CD4-positive, alpha-beta T cell (primary cell): ENCODE measurements around the gene TIAM1. TPM values are rescaled to one million over a fixed set of nuclear protein-coding genes. Genes with fewer than 3 reads are reported as not detected.

Experiments used
- ATAC-seq: fragments of 200-7000 bp; cut with Tn5 transposase; one replicate; pipeline ENCODE4 v1.10.0; 2022; ENCODE audit warnings: mild to moderate bottlenecking; ENCODE audit not compliant: poor library complexity
- CTCF ChIA-PET: fragments of 350-600 bp; sonication (Branson Sonifier 250); formaldehyde crosslinking; loops from one replicate; lab custom pipeline; 2021; ENCODE audit warnings: antibody characterized with exemption, inconsistent platforms; lab: Charles Lee
- POLR2A ChIA-PET: fragments of 350-600 bp; sonication (Branson Sonifier 250); formaldehyde crosslinking; loops from one replicate; lab custom pipeline; 2021; ENCODE audit warnings: antibody characterized with exemption, inconsistent platforms; lab: Charles Lee
- DNase-seq, 14 experiments: peaks; one replicate each; pipeline ENCODE4 v3.0.0-alpha.2; 2013 to 2020; ENCODE audit warnings: mixed read lengths in 2 of 14
- H3K27ac ChIP-seq, 2 donors: one replicate each; pipeline versions ENCODE4 v1.5.1 to v1.7.0; 2013; ENCODE audit warnings: low read length in 2 of 2, low read depth in 1 of 2, mild to moderate bottlenecking in 1 of 2
- H3K27me3 ChIP-seq, 2 experiments: 1 replicate in 1 of 2; 2 replicates in 1 of 2; pipeline versions ENCODE4 v1.6.1 to v1.7.0; 2013; ENCODE audit warnings: low read length in 2 of 2, control low read depth in 1 of 2, mild to moderate bottlenecking in 1 of 2, moderate library complexity in 1 of 2; ENCODE audit not compliant: insufficient read depth in 2 of 2, control insufficient read depth in 1 of 2
- H3K36me3 ChIP-seq: one replicate; pipeline ENCODE4 v1.6.1; 2013; ENCODE audit warnings: low read length, control low read depth; ENCODE audit not compliant: insufficient read depth
- H3K4me1 ChIP-seq: one replicate; pipeline ENCODE4 v1.6.1; 2013; ENCODE audit warnings: low read length, control low read depth; ENCODE audit not compliant: insufficient read depth
- H3K4me3 ChIP-seq: one replicate; pipeline ENCODE4 v1.5.1; 2013; ENCODE audit warnings: mild to moderate bottlenecking, low read length, moderate library complexity
- H3K9me3 ChIP-seq, 2 experiments: 1 replicate in 1 of 2; 2 replicates in 1 of 2; pipeline versions ENCODE4 v1.6.1 to v1.7.0; 2013; ENCODE audit warnings: low read length in 2 of 2, mild to moderate bottlenecking in 2 of 2, control low read depth in 1 of 2, moderate library complexity in 1 of 2; ENCODE audit not compliant: control insufficient read depth in 1 of 2, insufficient read depth in 1 of 2
- H3K27ac Mint-ChIP-seq: one replicate; pipeline ENCODE4 v1.8.0; 2020; ENCODE audit warnings: mixed read lengths
- H3K27me3 Mint-ChIP-seq: one replicate; pipeline ENCODE4 v1.8.0; 2021; ENCODE audit warnings: mixed read lengths
- H3K36me3 Mint-ChIP-seq: one replicate; pipeline ENCODE4 v1.8.0; 2021; ENCODE audit warnings: low read depth, mixed read lengths
- H3K4me1 Mint-ChIP-seq: one replicate; pipeline ENCODE4 v1.8.0; 2021; ENCODE audit warnings: low read depth, mixed read lengths
- H3K4me3 Mint-ChIP-seq: one replicate; pipeline ENCODE4 v1.8.0; 2020; ENCODE audit warnings: mild to moderate bottlenecking, mixed read lengths
- H3K9me3 Mint-ChIP-seq: one replicate; pipeline ENCODE4 v1.8.0; 2020; ENCODE audit warnings: mixed read lengths
- intact Hi-C, 2 experiments: fragments of 100-400 bp; cut with DNase I in 1 of 2; cut with micrococcal nuclease in 1 of 2; formaldehyde crosslinking; loops; one replicate each; pipeline versions ENCODE4 v1.15.1 to v1.9.0; 2023 to 2025; cut with DNase I, micrococcal nuclease
- total RNA-seq, 174 experiments: library from RNA in 2 of 174; stranded (reverse) in 2 of 174; gene quantifications; one replicate each; pipeline ENCODE4 v1.2.3 and lab custom pipeline; 2021 to 2026
- TF ChIP-seq, protein P1 (sequence below): fragments of 200-600 bp; IDR thresholded peaks from one replicate; pipeline ENCODE4 v1.8.0; 2022; ENCODE audit warnings: antibody characterized with exemption, mild to moderate bottlenecking

Gene TIAM1
- total RNA-seq, 2 experiments from 2014 or later, result 39.6 to 39.8 TPM

DNA sequence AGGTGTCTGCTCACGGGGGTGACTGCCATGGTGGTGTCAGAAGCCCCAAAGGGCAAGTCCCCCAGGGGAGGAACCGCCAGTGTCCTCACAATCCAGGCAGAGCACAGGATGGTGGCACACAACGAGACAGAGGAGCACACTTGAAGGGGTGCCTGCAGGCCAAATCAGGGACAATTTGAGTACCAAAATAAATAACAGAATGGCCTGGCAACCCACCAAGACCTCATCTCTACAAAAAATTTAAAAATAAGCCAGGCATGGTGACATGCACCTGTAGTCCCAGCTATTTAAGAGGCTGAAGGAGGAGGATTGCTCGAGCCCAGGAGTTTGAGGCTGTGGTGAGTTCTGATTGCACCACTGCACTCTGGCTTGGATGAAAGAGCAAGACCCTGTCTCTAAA lies 38.2 kb downstream of the TIAM1 start:
- no peaks in the 10 kb centered on the region for H3K4me1 Mint-ChIP-seq
- H3K9me3 Mint-ChIP-seq, result no peaks in the 10 kb centered on the region
- DNase-seq, result no peak
- TF ChIP-seq, protein P1, sequence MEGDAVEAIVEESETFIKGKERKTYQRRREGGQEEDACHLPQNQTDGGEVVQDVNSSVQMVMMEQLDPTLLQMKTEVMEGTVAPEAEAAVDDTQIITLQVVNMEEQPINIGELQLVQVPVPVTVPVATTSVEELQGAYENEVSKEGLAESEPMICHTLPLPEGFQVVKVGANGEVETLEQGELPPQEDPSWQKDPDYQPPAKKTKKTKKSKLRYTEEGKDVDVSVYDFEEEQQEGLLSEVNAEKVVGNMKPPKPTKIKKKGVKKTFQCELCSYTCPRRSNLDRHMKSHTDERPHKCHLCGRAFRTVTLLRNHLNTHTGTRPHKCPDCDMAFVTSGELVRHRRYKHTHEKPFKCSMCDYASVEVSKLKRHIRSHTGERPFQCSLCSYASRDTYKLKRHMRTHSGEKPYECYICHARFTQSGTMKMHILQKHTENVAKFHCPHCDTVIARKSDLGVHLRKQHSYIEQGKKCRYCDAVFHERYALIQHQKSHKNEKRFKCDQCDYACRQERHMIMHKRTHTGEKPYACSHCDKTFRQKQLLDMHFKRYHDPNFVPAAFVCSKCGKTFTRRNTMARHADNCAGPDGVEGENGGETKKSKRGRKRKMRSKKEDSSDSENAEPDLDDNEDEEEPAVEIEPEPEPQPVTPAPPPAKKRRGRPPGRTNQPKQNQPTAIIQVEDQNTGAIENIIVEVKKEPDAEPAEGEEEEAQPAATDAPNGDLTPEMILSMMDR, result no peak
- H3K27ac ChIP-seq, result no peak overlapping the region
- POLR2A ChIA-PET, result interaction anchor here (0.7 kb wide), 1 partner anchor 253 kb away, joined by 4 read pairs; no protein-coding TSS in a partner anchor
- H3K27me3 Mint-ChIP-seq, result no peaks in the 10 kb centered on the region
- H3K36me3 ChIP-seq, result no peaks in the 10 kb centered on the region
- CTCF ChIA-PET, result no interaction called here
- H3K4me1 ChIP-seq, result no peaks in the 10 kb centered on the region
- H3K4me3 ChIP-seq, result no peak overlapping the region
- no peaks in the 10 kb centered on the region for H3K9me3 ChIP-seq
- no peaks in the 10 kb centered on the region for H3K27me3 ChIP-seq
- H3K4me3 Mint-ChIP-seq, result no peak overlapping the region
- H3K27ac Mint-ChIP-seq, result no peak overlapping the region
- intact Hi-C loops, result loop anchor here in 1 of 2 experiments (5.0 kb wide), 1 partner anchor 34 kb away; no protein-coding TSS in a partner anchor
- ATAC-seq, result no peak
- H3K36me3 Mint-ChIP-seq, result no peaks in the 10 kb centered on the region

DNA sequence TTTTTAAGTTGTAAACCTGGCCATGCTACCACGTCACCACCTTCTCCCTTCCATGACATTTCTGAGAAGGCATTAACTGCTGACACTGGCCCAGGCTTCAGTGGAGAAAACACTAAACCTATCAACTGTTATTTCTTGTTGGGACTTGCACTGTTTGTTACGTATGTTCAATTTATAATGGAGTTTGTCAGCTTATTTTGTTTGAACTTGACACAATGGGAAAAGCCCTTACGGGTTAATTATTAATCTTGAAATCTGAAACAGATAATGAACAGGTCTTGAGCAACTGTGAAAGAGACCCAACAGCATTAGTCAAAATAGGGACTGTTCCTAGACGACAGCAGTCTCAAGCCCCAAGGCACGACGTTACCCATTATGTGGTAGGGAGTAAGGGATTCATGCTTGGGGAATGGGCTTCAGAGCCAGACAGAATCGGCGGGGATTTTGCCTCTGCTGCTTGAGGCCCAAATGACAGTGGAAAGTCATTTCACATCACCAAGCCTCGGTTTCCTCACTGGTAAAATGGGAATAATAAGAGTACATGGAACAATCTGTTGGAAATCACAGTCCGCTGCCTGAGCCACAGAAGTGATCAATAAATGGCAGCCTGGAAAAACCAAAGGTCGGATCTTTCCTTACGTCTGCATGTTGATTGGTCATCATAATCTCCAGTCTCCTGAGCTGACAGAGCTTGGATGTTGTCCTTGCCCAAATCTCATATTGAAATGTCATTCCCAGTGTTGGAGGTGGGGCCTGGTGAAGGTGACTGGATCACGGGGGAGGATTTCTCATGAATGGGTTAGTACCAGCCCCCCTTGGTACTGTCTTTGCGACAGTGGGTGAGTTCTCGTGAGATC lies 44.5 kb downstream of the TIAM1 start:
- Histone ChIP-seq H3K4me3 (no peak overlapping the region), H3K9me3 (no peaks in the 10 kb centered on the region), H3K27me3 (no peaks in the 10 kb centered on the region), H3K36me3 (no peaks in the 10 kb centered on the region), H3K27ac (no peak overlapping the region), H3K4me1 (no peaks in the 10 kb centered on the region)
- no peak overlapping the region for H3K27ac Mint-ChIP-seq
- DNase-seq (no peak), ATAC-seq (no peak)
- TF ChIP-seq, protein P1, result no peak
- no peaks in the 10 kb centered on the region for H3K9me3 Mint-ChIP-seq
- intact Hi-C loops, result no loop called here
- H3K36me3 Mint-ChIP-seq, result no peaks in the 10 kb centered on the region
- POLR2A ChIA-PET, result no interaction called here
- H3K4me1 Mint-ChIP-seq, result no peaks in the 10 kb centered on the region
- H3K4me3 Mint-ChIP-seq, result no peak overlapping the region
- no peaks in the 10 kb centered on the region for H3K27me3 Mint-ChIP-seq
- CTCF ChIA-PET, result no interaction called here

DNA sequence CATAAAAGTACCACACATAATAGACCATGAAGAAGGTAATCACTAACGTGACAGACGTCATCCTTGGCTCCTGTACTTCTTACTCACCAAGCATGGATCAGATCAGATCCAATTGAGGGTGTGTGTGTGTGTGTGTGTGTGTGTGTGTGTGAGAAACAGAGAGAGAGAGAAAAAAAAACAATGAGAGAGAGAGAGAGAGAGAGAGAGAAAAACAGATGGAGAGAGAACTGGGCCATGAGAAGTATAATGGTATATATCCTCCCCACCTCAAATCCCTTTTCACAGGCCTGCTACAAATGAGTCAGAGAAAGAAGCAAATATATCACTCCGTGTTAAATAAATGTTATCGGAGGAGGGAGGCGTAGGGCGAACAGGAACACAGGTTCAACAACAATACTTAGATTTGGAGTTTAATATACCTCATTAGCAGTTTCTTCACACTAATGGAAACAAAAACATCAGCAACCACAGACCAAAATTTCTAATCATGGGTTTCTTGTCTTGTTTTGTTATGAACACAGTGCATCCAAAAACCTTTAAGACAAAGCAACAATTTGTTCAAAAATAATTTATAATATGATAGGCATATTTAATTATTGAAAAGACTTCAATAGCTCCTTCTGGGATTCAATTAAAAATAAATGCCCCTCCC lies 45.3 kb downstream of the TIAM1 start:
- Mint-ChIP-seq H3K4me3 (no peak overlapping the region), H3K27ac (no peak overlapping the region), H3K36me3 (no peaks in the 10 kb centered on the region), H3K4me1 (no peaks in the 10 kb centered on the region), H3K27me3 (no peaks in the 10 kb centered on the region), H3K9me3 (no peaks in the 10 kb centered on the region)
- H3K4me1 ChIP-seq, result no peaks in the 10 kb centered on the region
- POLR2A ChIA-PET, result no interaction called here
- CTCF ChIA-PET, result no interaction called here
- ATAC-seq, result no peak
- H3K4me3 ChIP-seq, result no peak overlapping the region
- no peak overlapping the region for H3K27ac ChIP-seq
- intact Hi-C loops, result no loop called here
- no peaks in the 10 kb centered on the region for H3K9me3 ChIP-seq
- TF ChIP-seq, protein P1, result no peak
- H3K27me3 ChIP-seq, result no peaks in the 10 kb centered on the region
- no peak for DNase-seq
- H3K36me3 ChIP-seq, result no peaks in the 10 kb centered on the region
